SJSA1 (cell line): ENCODE results near the gene CAPS. TPM values are rescaled to one million over a fixed set of nuclear protein-coding genes. Genes with fewer than 3 reads are reported as not detected.

ENCODE experiments used
- DNase-seq, 2 experiments: peaks; one replicate each; pipeline ENCODE4 v3.0.0-alpha.2; 2015 to 2020; ENCODE audit warnings: low spot score in 2 of 2, low read depth in 1 of 2
- H3K27ac ChIP-seq: fragments of 250-450 bp; sonication (Bioruptor Pico); 2 replicates; pipeline ENCODE4 v1.5.1; 2020; ENCODE audit warnings: mild to moderate bottlenecking, moderate library complexity
- H3K27me3 ChIP-seq: fragments of 250-450 bp; sonication (Bioruptor Pico); replicated peaks from 2 replicates; pipeline ENCODE4 v1.5.1; 2020; ENCODE audit warnings: mild to moderate bottlenecking, moderate library complexity
- H3K36me3 ChIP-seq: fragments of 250-450 bp; sonication (Bioruptor Pico); 2 replicates; pipeline ENCODE4 v1.5.1; 2020; ENCODE audit warnings: mild to moderate bottlenecking
- H3K4me1 ChIP-seq: fragments of 250-450 bp; sonication (Bioruptor Pico); replicated peaks from 2 replicates; pipeline ENCODE4 v1.6.1; 2021; ENCODE audit warnings: mild to moderate bottlenecking
- H3K4me3 ChIP-seq: fragments of 250-450 bp; sonication (Bioruptor Pico); 2 replicates; pipeline ENCODE4 v1.5.1; 2020; ENCODE audit warnings: mild to moderate bottlenecking
- H3K9me3 ChIP-seq: fragments of 250-450 bp; sonication (Bioruptor Pico); replicated peaks from 2 replicates; pipeline ENCODE4 v1.5.1; 2020; ENCODE audit warnings: mild to moderate bottlenecking
- total RNA-seq: library from RNA; depleted of rRNA; stranded (reverse); fragments of >200 nt; shearing (Covaris generic); gene quantifications from 2 replicates; pipeline ENCODE4 v1.2.3, GENCODE V29; 2014

CAPS gene
- total RNA-seq, 1 experiment from 2014 or later = 1.4 TPM

GRCh38 chr19:5941673-5942072 lies 27.6 kb downstream of the CAPS start:
- Histone ChIP-seq H3K4me1 (no peaks in the 10 kb centered on the region; the same call in 1 of the 2 replicates), H3K4me3 (no peak overlapping the region), H3K27ac (no peak overlapping the region), H3K27me3 (no peaks in the 10 kb centered on the region), H3K9me3 (no peaks in the 10 kb centered on the region), H3K36me3 (peaks cover 58% of the 10 kb centered on the region)
- DNase-seq = no peak

GRCh38 chr19:5943045-5943444 lies 29.0 kb downstream of the CAPS start:
- Histone ChIP-seq H3K4me3 (no peak overlapping the region), H3K27ac (no peak overlapping the region)
- no peak for DNase-seq

GRCh38 chr19:5943623-5944022 lies 29.6 kb downstream of the CAPS start:
- Histone ChIP-seq H3K4me3 (no peak overlapping the region), H3K27ac (no peak overlapping the region), H3K9me3 (no peaks in the 10 kb centered on the region), H3K27me3 (no peaks in the 10 kb centered on the region), H3K4me1 (no peaks in the 10 kb centered on the region; the same call in 1 of the 2 replicates), H3K36me3 (peaks cover 47% of the 10 kb centered on the region)
- DNase-seq = no peak

More at GRCh38 chr19:5943045-5943444, 29.0 kb downstream of the CAPS start:
- Histone ChIP-seq H3K4me1 (no peaks in the 10 kb centered on the region; the same call in 1 of the 2 replicates), H3K9me3 (no peaks in the 10 kb centered on the region), H3K27me3 (no peaks in the 10 kb centered on the region), H3K36me3 (peaks cover 49% of the 10 kb centered on the region)

- H3K4me1 ChIP-seq = peaks cover 5% of the 10 kb centered on the region
- no peaks in the 10 kb centered on the region for H3K9me3 ChIP-seq
- H3K27me3 ChIP-seq = no peaks in the 10 kb centered on the region
- no peak overlapping the region for H3K27ac ChIP-seq
- DNase-seq = no peak
- H3K36me3 ChIP-seq = peaks cover 51% of the 10 kb centered on the region
- H3K4me3 ChIP-seq = no peak overlapping the region
Measured at GRCh38 chr19:5947435-5947834, 33.4 kb downstream of the CAPS start.

GRCh38 chr19:5948752-5949564 lies 34.9 kb downstream of the CAPS start:
- no peak overlapping the region for H3K27ac ChIP-seq
- DNase-seq = no peak
- H3K4me3 ChIP-seq = no peak overlapping the region
- no peaks in the 10 kb centered on the region for H3K9me3 ChIP-seq
- H3K4me1 ChIP-seq = peaks cover 20% of the 10 kb centered on the region
- H3K27me3 ChIP-seq = no peaks in the 10 kb centered on the region
- peaks cover 51% of the 10 kb centered on the region for H3K36me3 ChIP-seq

GRCh38 chr19:5949792-5950305 lies 35.8 kb downstream of the CAPS start:
- no peak for DNase-seq
- H3K9me3 ChIP-seq = no peaks in the 10 kb centered on the region
- peaks cover 47% of the 10 kb centered on the region for H3K36me3 ChIP-seq
- no peak overlapping the region for H3K27ac ChIP-seq
- H3K27me3 ChIP-seq = no peaks in the 10 kb centered on the region
- no peak overlapping the region for H3K4me3 ChIP-seq
- peaks cover 29% of the 10 kb centered on the region for H3K4me1 ChIP-seq

- H3K4me3 ChIP-seq = no peak overlapping the region
- H3K36me3 ChIP-seq = peaks cover 41% of the 10 kb centered on the region
- H3K27ac ChIP-seq = no peak overlapping the region
- DNase-seq = no peak
- no peaks in the 10 kb centered on the region for H3K27me3 ChIP-seq
- peaks cover 35% of the 10 kb centered on the region for H3K4me1 ChIP-seq
- H3K9me3 ChIP-seq = no peaks in the 10 kb centered on the region
Measured at GRCh38 chr19:5950741-5951140, 36.7 kb downstream of the CAPS start.

GRCh38 chr19:5951338-5951861 lies 37.3 kb downstream of the CAPS start:
- no peak overlapping the region for H3K27ac ChIP-seq
- H3K27me3 ChIP-seq = no peaks in the 10 kb centered on the region
- H3K9me3 ChIP-seq = no peaks in the 10 kb centered on the region
- H3K36me3 ChIP-seq = peaks cover 37% of the 10 kb centered on the region
- H3K4me3 ChIP-seq = no peak overlapping the region
- peaks cover 35% of the 10 kb centered on the region for H3K4me1 ChIP-seq
- DNase-seq = no peak

- Histone ChIP-seq H3K27ac (peak overlapping the region; percentile 76), H3K4me1 (peaks cover 35% of the 10 kb centered on the region), H3K9me3 (no peaks in the 10 kb centered on the region), H3K4me3 (no peak overlapping the region), H3K27me3 (no peaks in the 10 kb centered on the region), H3K36me3 (peaks cover 37% of the 10 kb centered on the region)
- no peak for DNase-seq
Measured at GRCh38 chr19:5952193-5953029, 38.4 kb downstream of the CAPS start.

- Histone ChIP-seq H3K4me3 (0 out of 2 replicates have a peak overlapping the region, but pooled peaks have one; percentile 3), H3K27ac (peak overlapping the region; percentile 76), H3K4me1 (peaks cover 35% of the 10 kb centered on the region), H3K36me3 (peaks cover 37% of the 10 kb centered on the region), H3K9me3 (no peaks in the 10 kb centered on the region), H3K27me3 (no peaks in the 10 kb centered on the region)
- peak in 1 of 2 experiments; percentile 33 for DNase-seq
Measured at GRCh38 chr19:5953030-5953589, 39.1 kb downstream of the CAPS start.

GRCh38 chr19:5953680-5954213 lies 39.7 kb downstream of the CAPS start:
- Histone ChIP-seq H3K4me1 (peaks cover 35% of the 10 kb centered on the region), H3K27ac (peak overlapping the region; percentile 76), H3K27me3 (no peaks in the 10 kb centered on the region), H3K9me3 (no peaks in the 10 kb centered on the region), H3K4me3 (0 out of 2 replicates have a peak overlapping the region, but pooled peaks have one; percentile 3), H3K36me3 (peaks cover 38% of the 10 kb centered on the region)
- DNase-seq = peak; percentile 72 to 76

- peaks cover 35% of the 10 kb centered on the region for H3K4me1 ChIP-seq
- no peaks in the 10 kb centered on the region for H3K27me3 ChIP-seq
- H3K27ac ChIP-seq = peak overlapping the region; percentile 76
- DNase-seq = no peak
- H3K9me3 ChIP-seq = no peaks in the 10 kb centered on the region
- peaks cover 33% of the 10 kb centered on the region for H3K36me3 ChIP-seq
- no peak overlapping the region for H3K4me3 ChIP-seq
Measured at GRCh38 chr19:5954293-5954692, 40.2 kb downstream of the CAPS start.

GRCh38 chr19:5955636-5955935 lies 41.5 kb downstream of the CAPS start:
- Histone ChIP-seq H3K27ac (no peak overlapping the region), H3K9me3 (no peaks in the 10 kb centered on the region), H3K4me1 (peaks cover 35% of the 10 kb centered on the region), H3K36me3 (peaks cover 20% of the 10 kb centered on the region), H3K27me3 (no peaks in the 10 kb centered on the region), H3K4me3 (no peak overlapping the region)
- no peak for DNase-seq
